Subcutaneous abdominal adipose tissue (tissue), 5 donors: ENCODE data around the gene ILDR2.

ENCODE experiments used
- H3K27ac ChIP-seq: one replicate; pipeline ENCODE4 v1.7.0; 2013; ENCODE audit warnings: low read depth, mild to moderate bottlenecking, inconsistent platforms, low read length, moderate library complexity
- H3K27me3 ChIP-seq, 5 donors: one replicate each; pipeline ENCODE4 v1.7.0; 2013; ENCODE audit warnings: low read length in 5 of 5, inconsistent platforms in 1 of 5; ENCODE audit not compliant: control insufficient read depth in 5 of 5, insufficient read depth in 4 of 5
- H3K36me3 ChIP-seq, 5 donors: one replicate each; pipeline ENCODE4 v1.7.0; 2013; ENCODE audit warnings: low read length in 5 of 5; ENCODE audit not compliant: control insufficient read depth in 5 of 5, insufficient read depth in 5 of 5
- H3K4me1 ChIP-seq, 5 donors: one replicate each; pipeline ENCODE4 v1.7.0; 2013; ENCODE audit warnings: low read length in 5 of 5, mild to moderate bottlenecking in 3 of 5, moderate library complexity in 1 of 5; ENCODE audit not compliant: control insufficient read depth in 5 of 5, insufficient read depth in 5 of 5
- H3K4me3 ChIP-seq, 5 donors: one replicate each; pipeline ENCODE4 v1.7.0; 2013; ENCODE audit warnings: low read length in 5 of 5, low read depth in 1 of 5
- H3K9ac ChIP-seq, 5 donors: one replicate each; pipeline ENCODE4 v1.7.0; 2013; ENCODE audit warnings: low read length in 5 of 5, mild to moderate bottlenecking in 4 of 5, moderate library complexity in 3 of 5
- H3K9me3 ChIP-seq, 5 donors: one replicate each; pipeline ENCODE4 v1.7.0; 2013; ENCODE audit warnings: low read length in 5 of 5; ENCODE audit not compliant: control insufficient read depth in 5 of 5
- donor health status: healthy.
- donor health status: healthy.
- donor health status: healthy.
- donor health status: healthy.
- donor health status: healthy.

Gene ILDR2

GRCh38 chr1:166950156-166950555, 25.2 kb downstream of the ILDR2 start:
- H3K4me1 ChIP-seq: peaks cover 0 to 20% (median 9%) of the 10 kb centered on the region in 5 donors
- H3K27ac ChIP-seq: no peak overlapping the region
- no peaks in the 10 kb centered on the region for H3K36me3 ChIP-seq

DNA sequence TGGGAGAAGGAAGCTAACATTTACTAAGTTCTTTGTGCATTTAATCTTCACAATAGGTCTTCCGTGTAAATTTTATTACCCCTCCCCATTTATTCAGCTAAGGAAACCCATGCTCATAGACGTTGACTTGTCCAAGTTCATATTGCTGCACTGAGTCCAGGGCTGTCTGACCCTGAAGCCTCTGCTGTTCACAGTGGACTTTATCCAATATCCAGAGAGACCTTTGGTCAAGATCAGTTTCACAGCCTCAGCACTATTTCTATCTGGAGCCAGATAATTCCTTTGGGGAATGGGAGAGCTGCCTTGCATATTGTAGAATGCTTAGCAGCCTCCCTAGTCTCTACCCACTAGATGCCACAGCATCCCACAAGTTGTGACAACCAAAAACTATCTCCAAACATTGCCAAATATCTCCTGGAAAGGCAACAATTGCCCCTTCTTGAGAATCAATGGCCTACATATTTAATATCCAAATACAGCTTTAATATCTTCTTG, 26.4 kb downstream of the ILDR2 start:
- no peaks in the 10 kb centered on the region for H3K9me3 ChIP-seq
- peaks cover 0 to 20% (median 9%) of the 10 kb centered on the region in 5 donors for H3K4me1 ChIP-seq
- H3K36me3 ChIP-seq: no peaks in the 10 kb centered on the region
- H3K27ac ChIP-seq: no peak overlapping the region
- H3K9ac ChIP-seq: no peak overlapping the region
- no peak overlapping the region for H3K4me3 ChIP-seq
- peaks cover 0 to 13% (median 11%) of the 10 kb centered on the region in 5 donors for H3K27me3 ChIP-seq

More at GRCh38 chr1:166950156-166950555, 25.2 kb downstream of the ILDR2 start:
- no peak overlapping the region for H3K9ac ChIP-seq
- no peaks in the 10 kb centered on the region for H3K9me3 ChIP-seq
- H3K4me3 ChIP-seq: no peak overlapping the region
- peaks cover 0 to 12% (median 6%) of the 10 kb centered on the region in 5 donors for H3K27me3 ChIP-seq

- peaks cover 0 to 20% (median 9%) of the 10 kb centered on the region in 5 donors for H3K4me1 ChIP-seq
- H3K27me3 ChIP-seq: peaks cover 0 to 13% (median 11%) of the 10 kb centered on the region in 5 donors
- H3K9ac ChIP-seq: no peak overlapping the region
- no peak overlapping the region for H3K27ac ChIP-seq
- H3K4me3 ChIP-seq: peak overlapping the region; percentile 19 to 36 (median 30)
- no peaks in the 10 kb centered on the region for H3K9me3 ChIP-seq
- H3K36me3 ChIP-seq: no peaks in the 10 kb centered on the region
Observed at GRCh38 chr1:166947398-166948043, 27.8 kb downstream of the ILDR2 start.

- Histone ChIP-seq H3K27ac (no peak overlapping the region), H3K27me3 (peaks cover 0 to 15% (median 11%) of the 10 kb centered on the region in 5 donors), H3K9ac (no peak overlapping the region), H3K4me3 (no peak overlapping the region), H3K4me1 (peaks cover 0 to 14% (median 7%) of the 10 kb centered on the region in 5 donors), H3K36me3 (no peaks in the 10 kb centered on the region), H3K9me3 (no peaks in the 10 kb centered on the region)
Observed at GRCh38 chr1:166944186-166944967, 31.0 kb downstream of the ILDR2 start.

GRCh38 chr1:166939741-166940375, 35.5 kb downstream of the ILDR2 start:
- Histone ChIP-seq H3K9me3 (no peaks in the 10 kb centered on the region), H3K27ac (no peak overlapping the region), H3K4me3 (no peak overlapping the region), H3K36me3 (no peaks in the 10 kb centered on the region), H3K27me3 (peaks cover 0 to 13% (median 3%) of the 10 kb centered on the region in 5 donors), H3K4me1 (no peaks in the 10 kb centered on the region), H3K9ac (no peak overlapping the region)

DNA sequence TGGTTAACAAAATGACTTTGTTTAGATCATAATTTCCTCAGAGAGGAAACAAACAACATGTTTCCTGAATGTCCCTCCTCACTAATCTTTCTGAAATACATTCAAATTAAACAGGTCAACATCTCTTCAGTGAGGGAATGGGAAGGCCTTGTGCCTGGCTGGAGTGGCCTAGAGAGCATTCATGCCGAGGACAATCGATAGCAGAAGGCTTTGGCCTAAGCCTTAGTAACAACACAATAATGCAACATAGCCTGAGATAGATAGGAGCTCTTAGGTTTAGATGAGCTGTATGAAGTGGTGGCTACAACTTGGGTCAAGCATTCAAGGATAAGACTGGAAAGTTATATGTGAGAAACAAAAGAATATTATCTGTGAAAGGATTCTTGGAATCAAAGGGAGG, 37.4 kb downstream of the ILDR2 start:
- H3K27ac ChIP-seq: no peak overlapping the region
- H3K4me3 ChIP-seq: no peak overlapping the region
- no peaks in the 10 kb centered on the region for H3K4me1 ChIP-seq
- no peaks in the 10 kb centered on the region for H3K36me3 ChIP-seq
- no peak overlapping the region for H3K9ac ChIP-seq
- H3K27me3 ChIP-seq: peaks cover 0 to 9% (median 4%) of the 10 kb centered on the region in 5 donors
- no peaks in the 10 kb centered on the region for H3K9me3 ChIP-seq

GRCh38 chr1:166937329-166937728, 38.0 kb downstream of the ILDR2 start:
- Histone ChIP-seq H3K27ac (no peak overlapping the region), H3K4me1 (no peaks in the 10 kb centered on the region), H3K9me3 (no peaks in the 10 kb centered on the region), H3K9ac (no peak overlapping the region), H3K27me3 (peaks cover 0 to 9% (median 4%) of the 10 kb centered on the region in 5 donors), H3K4me3 (no peak overlapping the region), H3K36me3 (no peaks in the 10 kb centered on the region)

GRCh38 chr1:166933633-166934032, 41.7 kb downstream of the ILDR2 start:
- peaks cover 0 to 6% (median 0%) of the 10 kb centered on the region in 5 donors for H3K27me3 ChIP-seq
- no peak overlapping the region for H3K27ac ChIP-seq
- no peaks in the 10 kb centered on the region for H3K36me3 ChIP-seq
- no peaks in the 10 kb centered on the region for H3K4me1 ChIP-seq
- H3K9me3 ChIP-seq: no peaks in the 10 kb centered on the region
- H3K9ac ChIP-seq: no peak overlapping the region
- no peak overlapping the region for H3K4me3 ChIP-seq

- Histone ChIP-seq H3K27ac (no peak overlapping the region), H3K4me1 (no peaks in the 10 kb centered on the region), H3K4me3 (no peak overlapping the region), H3K27me3 (peaks cover 0 to 6% (median 0%) of the 10 kb centered on the region in 5 donors), H3K9ac (no peak overlapping the region), H3K9me3 (no peaks in the 10 kb centered on the region), H3K36me3 (no peaks in the 10 kb centered on the region)
Observed at GRCh38 chr1:166933140-166933539, 42.2 kb downstream of the ILDR2 start.

GRCh38 chr1:166929911-166930310, 45.4 kb downstream of the ILDR2 start:
- no peak overlapping the region for H3K4me3 ChIP-seq
- H3K4me1 ChIP-seq: no peaks in the 10 kb centered on the region
- H3K9ac ChIP-seq: no peak overlapping the region
- no peaks in the 10 kb centered on the region for H3K9me3 ChIP-seq
- H3K27me3 ChIP-seq: peaks cover 0 to 4% (median 0%) of the 10 kb centered on the region in 5 donors
- no peak overlapping the region for H3K27ac ChIP-seq
- H3K36me3 ChIP-seq: no peaks in the 10 kb centered on the region
